Measurements from ENCODE around the gene KREMEN1.

Gene KREMEN1

DNA sequence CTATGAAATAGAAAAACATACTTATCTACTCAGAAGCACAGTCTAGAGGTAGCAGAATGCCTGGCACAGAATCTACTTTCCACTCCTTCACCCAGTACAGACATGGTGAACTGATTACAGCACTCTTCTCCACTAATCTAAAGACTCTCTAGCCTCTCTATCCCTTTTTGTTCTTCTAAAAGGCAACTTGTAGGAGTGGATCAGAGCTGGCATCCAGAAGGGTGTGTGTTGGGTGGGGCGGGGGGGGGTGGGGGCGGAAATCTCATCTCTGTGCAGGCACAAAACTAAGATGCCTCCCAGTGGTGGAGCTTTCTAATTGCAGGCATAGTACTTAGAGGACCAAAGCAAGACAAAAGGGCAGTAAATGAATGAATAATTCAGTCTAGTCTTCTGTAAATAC is 121.3 kb downstream of the KREMEN1 start:
- DNase-seq, result no peak

DNA sequence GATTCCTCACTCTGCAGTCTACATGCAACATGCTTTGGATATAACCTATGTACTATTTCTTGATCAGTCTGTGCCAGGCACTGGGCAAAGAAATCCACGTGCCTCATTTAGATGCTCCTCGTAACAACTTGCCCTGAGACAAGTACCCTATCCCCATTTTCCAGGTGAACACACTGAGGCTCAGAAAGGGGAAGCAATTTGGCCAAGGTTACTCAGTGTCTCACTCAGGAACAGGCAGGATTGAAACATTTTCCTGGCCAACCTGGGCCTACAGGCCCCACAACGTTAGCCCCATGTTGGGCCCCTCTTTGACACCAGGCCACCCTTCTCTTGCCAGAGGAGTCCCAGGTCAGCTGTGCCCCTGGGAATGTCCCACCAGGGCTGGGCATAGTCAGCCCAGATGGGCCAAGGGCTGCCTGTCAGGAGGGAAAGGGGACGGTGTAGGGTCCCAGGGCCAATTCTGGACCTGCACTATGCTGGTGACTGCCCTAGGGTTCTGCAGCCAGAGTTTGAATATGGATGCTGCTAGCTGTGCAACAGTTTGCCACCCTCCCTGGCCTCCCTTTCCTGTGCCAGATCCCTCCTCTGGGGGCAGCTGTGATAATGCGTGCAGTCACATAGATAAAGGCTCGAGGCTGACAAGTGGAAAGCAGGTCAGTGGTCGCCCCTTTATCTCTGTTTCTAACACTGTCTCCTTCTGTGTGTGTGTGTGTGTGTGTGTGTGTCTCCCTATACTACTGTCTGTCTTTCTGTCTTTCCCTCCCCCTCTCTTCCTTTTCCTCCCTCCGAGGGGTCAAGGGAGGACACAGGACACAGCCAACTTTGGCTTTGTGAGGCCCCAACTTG is 122.5 kb downstream of the KREMEN1 start:
- DNase-seq, result no peak

GRCh38 chr22:29195964-29196666 is 123.3 kb downstream of the KREMEN1 start:
- no peak for DNase-seq

GRCh38 chr22:29197096-29197495 is 124.3 kb downstream of the KREMEN1 start:
- DNase-seq, result no peak

DNA sequence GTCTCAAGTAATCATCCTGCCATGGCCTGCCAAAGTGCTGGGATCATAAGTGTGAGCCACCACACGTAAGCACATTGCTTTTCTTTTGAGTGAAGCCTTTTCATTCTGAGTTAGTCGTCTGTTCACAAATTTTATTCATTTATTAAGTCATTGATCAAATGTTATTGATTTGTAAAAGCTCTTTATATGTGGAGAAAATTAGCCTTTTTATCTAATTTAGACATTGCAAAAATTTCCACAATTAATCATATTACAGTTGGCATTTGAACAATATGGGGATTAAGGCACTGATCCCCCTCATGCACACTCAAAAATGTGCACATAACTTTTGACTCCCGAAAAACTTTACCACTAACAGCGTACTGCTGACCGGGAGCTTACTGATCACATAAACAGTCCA is 125.4 kb downstream of the KREMEN1 start:
- DNase-seq, result no peak

- DNase-seq, result no peak
These were observed 127.0 kb downstream of the KREMEN1 start for GRCh38 chr22:29199702-29200400.

- DNase-seq, result no peak
These were observed 128.1 kb downstream of the KREMEN1 start for GRCh38 chr22:29200901-29201300.

DNA sequence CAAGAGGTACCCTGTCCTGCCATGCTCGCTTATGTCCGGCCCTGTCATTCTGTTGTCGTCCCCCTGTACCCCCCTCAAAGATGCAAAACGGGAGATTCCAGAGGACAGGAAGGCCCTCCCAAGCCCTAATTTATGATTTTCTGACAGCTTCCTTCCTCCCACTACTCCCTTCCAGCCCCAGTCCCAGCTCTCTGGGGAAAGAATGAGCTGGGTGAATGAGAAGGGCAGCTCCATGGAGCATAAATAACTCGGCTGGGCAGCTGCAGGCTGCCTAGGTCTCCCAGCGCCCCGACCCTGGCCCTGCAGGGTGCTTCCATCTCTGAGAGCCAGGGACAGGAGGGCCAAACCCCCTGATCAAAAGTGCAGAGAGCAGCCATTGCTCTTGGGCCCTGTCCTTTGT is 128.9 kb downstream of the KREMEN1 start:
- no peak for DNase-seq

- DNase-seq, result peak; percentile 5
These were observed 129.7 kb downstream of the KREMEN1 start for GRCh38 chr22:29202212-29203192.

DNA sequence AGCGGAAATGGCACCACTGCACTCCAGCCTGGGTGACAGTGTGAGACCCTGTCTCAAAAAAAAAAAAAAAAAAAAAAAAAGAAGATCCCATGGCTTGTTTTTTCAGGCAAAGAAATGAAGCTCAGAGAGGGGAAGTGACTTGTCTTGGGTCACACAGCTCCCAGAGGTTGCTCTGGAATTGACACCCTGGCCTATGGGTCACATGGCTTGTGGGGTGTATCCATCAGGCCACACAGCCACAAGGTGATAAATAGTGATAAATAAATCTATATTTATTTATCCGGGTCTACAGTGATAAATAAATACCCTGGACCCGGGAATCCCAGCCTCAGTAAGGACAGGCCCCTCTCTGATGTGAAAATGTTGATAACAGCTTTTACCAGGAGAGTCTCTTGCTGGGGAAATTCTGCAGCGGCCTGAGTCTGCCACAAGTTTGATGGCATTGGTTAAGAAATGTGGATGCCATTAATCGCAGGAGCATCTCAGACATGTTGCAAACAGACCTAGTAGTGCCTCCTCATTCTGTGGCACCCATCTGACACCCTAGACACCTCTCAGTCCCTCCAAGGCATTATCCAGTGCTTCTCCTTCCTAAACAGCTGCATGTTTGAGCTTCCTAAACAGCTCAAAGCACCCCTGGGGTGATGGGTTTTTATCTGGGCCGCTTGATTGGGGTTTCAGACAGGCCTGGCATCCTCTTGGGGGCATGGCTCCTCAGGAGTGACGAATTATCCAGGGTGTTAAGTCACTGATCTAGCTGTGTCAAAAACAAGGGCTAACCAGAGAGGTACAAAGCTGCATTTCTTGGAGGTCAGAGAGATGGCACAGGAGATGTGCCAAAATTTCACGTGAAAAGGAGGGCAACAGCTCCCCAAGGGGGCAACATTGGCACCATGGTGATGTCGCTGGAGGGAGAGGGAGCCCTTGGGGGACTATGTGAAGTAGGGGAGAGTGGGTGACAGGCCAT is 130.9 kb downstream of the KREMEN1 start:
- DNase-seq, result no peak

DNA sequence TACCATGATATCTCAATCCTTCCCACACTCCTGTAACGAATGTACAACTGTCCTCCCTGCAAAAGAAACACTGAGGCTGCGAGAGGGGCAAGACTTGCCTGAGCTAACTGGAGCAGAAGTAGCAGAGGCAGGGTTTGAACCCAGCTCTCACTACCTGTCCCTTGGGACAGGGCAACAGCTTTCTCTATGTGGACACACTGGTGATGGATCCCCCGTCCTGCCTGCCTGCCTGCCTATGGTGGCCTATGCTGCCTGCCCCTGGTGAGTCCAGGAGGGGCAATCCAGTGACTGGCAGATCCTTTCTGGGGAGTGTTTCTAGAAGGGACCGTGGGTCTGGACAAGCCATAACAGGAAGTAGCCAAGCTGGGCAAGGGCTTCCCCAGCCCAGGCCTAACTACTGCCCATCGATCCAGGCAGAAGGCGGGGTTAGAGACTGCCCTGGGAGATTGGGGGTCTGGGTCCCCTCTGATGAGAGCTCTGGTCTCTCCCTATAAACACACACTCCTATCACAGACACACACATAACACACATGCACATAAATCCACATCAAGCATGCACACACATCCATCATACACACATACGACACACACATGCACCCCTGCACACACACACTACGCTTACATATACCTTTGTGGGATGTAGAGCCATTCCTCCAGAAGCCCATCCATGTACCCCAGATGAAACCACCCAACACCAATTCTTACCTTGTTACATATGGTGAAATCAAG is 131.8 kb downstream of the KREMEN1 start:
- no peak for DNase-seq

GRCh38 chr22:29205252-29205593 is 132.4 kb downstream of the KREMEN1 start:
- DNase-seq, result no peak

DNA sequence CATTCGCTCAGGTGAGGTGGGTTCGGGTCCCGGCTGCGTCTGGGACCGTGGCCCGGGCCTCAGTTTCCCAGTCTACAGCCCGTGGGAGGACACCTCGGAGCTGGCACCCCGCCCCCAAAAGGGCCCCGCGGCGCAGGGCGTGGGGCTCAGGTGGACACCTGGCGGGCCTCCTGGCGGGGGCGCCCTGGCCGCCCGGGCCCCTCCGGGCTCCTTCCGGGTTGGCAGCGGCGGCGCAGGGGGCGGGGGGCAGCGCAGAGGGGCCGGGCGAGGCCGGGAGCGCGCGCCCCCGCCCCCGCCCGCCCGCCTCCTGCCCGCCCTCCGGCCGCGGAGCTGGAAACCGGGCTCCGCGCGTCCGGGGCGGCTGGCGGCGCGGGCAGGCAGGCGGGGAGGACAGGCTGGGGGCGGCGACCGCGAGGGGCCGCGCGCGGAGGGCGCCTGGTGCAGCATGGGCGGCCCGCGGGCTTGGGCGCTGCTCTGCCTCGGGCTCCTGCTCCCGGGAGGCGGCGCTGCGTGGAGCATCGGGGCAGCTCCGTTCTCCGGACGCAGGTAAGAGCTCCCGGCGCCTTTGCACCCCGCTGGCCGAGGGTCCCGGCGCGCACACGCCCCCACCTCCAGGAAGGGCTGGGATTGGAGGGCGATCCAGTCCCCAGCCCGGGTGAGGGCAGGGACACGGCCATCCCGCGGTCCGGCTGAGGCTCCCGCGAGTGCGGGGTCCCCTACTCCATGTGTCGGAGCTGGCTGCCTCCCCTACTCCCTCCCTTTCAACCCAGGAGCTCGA is 132.9 kb downstream of the KREMEN1 start, which contains the start of gene EMID1:
TSS of gene EMID1 (plus strand) at position 303 of the 778 bp plus-strand sequence. CDS start at position 446, 143 bp downstream.
- no peak for DNase-seq

GRCh38 chr22:29206372-29207242 is 133.8 kb downstream of the KREMEN1 start:
- DNase-seq, result no peak

DNA sequence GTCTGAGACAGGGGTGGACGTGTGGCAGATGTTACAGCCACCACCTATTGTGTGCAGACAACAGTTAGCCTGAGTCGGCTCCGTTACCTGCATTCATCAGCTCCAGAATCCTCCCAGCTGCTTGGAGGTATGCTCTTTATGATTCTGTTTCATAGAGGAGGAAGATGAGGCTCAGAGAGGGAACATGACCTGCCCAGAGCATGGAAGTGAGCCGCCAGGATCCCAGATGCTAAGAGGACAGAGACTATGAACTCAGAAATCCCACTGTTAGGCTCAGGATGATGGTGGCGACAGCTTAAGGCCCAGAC is 134.4 kb downstream of the KREMEN1 start:
- no peak for DNase-seq

DNA sequence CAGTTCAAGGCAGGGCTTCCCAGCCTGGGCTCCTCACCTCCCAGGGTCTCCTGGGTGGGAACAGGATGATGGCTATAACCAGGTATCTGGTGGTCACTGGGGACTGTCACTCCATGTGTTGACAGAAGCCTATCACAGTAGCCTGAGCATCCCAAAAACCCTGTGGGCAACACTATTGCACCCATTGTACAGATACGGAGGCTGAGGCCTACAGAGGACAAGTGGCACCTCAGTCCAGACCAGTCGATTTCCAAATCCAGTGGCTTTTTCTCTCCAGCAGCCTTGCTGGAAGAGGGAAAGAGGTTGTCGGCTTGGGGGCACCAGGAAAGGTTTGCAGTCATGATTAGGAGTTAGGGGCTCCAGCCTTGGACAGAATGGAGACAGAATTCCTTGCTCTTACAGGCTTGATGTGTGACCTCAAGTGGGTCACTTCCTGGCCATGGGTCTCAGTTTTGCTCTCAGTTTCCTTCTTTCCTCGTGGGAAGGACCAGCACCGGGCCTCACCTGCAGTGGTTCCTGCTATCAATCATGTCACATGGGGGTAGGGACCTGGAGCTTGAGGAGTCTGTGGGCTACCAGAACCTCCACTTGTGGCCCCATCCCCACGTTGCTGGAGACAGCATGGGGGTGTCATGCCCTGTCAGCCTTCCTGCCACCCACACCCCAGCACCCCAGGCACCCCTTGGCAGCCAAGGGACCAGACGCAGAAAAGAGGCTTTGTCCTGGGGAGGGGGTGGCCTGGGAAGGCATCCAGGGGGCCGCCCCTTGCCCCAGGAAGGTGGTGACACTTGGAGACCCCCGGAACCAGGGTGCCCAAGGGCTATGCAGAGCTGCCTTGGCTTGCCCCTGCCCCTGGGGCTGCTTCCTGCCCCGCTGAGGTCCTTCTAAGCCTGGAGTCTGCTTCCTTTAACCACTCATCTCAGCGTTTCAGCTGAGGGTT is 135.0 kb downstream of the KREMEN1 start:
- DNase-seq, result no peak

GRCh38 chr22:29208502-29208862 is 135.6 kb downstream of the KREMEN1 start:
- no peak for DNase-seq

All from NCI-H748 treated with DMSO at 0.1 percent for 48 hours (cell line).